Brain pericyte (primary cell): ENCODE measurements around the gene CD177.
"Not testable (repeated sequence)": the region's sequence is repeated elsewhere in the genome, so short reads cannot be mapped to it uniquely, and the experiment has no call there.

Experiments used
- DNase-seq: peaks from one replicate; pipeline ENCODE4 v3.0.0-alpha.2; 2012; ENCODE audit warnings: low read depth, low spot score

CD177 gene

DNA sequence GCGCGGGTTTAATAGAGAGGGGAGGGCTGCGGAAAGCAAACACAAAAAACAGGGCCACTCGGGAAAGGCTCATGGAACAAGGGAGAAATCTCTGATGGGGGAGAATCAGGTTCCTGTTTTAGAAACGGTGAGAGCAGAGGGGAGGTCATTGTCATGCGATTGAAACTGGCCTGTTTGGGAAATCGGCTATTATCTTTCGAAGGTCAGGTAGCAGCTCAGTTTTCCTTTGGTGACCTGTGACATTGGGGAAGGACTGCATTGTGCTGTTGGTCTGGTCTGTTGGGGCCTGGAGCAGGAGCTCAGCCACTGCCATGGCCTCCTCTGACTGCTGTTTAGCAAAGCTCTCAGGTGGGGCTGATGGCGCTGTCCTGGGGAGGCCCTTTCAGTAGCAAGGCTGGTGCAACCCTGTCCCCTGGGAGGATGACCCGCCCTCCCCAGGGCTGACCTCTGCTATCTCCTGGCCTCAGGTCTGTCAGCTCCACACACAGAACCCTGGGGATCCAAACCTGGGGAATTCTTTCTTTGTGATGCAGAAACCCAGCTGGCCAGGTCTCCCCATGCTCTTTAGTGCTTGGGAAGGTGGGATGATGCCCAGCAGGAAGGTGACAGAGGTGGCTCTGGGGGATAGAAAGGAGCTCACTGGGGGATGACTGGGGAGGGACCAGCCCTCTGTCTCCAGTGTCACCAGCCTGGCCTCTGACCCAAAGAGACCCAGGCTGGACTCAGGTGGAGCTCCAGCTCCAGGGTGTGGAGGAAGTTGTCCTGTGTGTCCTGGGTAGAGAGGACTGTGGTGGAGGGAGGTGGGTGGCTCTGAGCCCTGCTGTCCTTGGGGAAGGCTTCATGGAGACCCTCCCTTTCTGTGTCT, 21.2 kb upstream of the CD177 start:
- no peak for DNase-seq

DNA sequence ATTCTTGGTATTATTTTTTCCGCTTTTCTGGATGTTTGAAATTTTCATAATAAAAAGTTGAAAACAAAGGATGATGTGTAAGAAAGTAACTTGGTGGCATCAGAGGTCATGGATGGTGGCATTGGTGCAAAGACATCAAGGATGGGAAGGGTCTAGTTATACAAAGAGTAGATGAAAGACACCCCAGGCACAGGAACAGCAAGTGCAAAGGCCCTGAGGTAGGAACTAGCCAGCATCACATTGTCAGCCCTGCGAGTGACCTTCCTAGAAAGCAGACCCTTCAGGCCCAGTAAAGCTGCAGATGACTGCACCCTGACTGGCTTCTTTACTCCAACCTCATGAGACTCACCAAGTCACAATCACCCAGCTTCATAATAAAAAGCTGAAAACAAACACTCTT, 17.0 kb upstream of the CD177 start:
- DNase-seq, result not testable (repeated sequence)

GRCh38 chr19:43337737-43338136, 15.7 kb upstream of the CD177 start:
- no peak for DNase-seq

DNA sequence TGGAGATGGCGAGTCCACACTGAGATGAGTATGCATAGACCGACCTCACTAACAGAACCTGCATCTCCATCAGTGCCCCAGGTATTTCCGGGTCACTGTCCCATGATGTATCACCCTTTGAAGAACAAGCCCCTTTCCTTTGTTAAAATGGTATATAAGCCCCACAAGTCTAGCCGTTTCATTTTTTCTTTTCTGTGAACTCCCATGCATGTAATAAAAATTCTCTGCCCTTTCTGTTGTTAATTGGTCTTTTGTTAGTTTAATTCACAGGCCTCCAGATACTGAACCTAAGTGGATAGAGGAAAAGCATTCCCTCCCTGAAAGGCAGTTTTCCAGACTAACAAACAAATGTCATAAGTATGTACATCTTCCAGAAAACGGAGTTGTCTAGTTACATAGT, 15.0 kb upstream of the CD177 start:
- DNase-seq, result no peak

- not testable (repeated sequence) for DNase-seq
Observed at GRCh38 chr19:43339243-43339930, 14.1 kb upstream of the CD177 start.

DNA sequence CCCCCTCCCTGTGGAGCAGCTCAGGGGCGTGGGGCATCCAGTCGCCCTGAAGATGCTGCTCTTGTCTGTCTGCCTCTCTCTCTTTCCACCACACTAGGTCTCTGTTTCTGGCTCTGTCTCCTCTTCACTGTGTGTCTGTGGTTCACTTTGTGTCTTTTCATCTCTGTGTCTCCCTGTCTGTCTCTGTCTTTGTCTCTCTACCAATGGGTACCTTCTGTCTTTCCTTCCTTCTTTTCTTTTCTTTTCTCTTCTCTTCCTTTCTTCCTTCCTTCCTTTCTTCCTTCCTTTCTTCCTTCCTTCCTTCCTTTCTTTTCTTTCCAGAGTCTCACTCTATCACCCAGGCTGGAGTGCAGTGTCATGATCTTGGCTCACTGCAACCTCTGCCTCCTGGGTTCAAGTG, 13.4 kb upstream of the CD177 start:
- not testable (repeated sequence) for DNase-seq

DNA sequence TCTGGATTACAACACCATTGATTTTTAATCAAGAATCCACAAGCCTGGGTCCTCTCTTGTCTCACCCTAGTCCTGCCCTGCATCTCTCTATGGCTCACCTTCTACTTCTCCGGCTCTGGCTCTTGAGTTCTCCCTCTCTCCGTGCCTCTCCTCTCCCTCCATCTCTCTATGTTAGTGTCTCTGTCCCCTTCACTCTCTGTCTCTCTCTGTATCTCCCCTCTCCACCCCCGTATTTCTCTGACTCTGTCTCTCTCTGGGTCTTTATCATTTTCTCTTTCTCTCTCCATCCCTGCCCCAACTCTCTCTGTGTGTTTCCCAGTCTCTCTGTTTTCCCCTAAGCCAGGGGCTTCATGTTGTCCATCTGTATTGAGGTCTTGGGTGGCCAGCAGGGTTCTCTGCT, 12.4 kb upstream of the CD177 start:
- DNase-seq, result not testable (repeated sequence)

DNA sequence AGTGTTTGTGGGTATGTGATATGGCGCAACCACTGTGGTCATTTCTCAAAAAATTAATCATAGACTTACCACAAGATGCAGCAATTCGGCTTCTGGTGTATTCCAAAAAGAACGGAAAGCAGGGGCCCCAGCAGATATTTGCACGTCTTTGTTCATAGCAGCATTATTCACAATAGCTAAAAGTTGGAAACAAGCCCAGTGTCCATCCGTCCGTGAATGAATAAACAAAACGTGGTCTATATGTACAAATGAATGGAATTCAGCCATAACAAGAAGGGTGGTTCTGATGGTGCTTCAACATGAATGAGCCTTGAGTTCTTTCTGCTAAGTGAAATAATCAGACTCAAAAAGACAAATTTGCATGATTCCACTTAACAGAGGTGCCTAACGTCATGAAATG, 11.4 kb upstream of the CD177 start:
- DNase-seq, result not testable (repeated sequence)

DNA sequence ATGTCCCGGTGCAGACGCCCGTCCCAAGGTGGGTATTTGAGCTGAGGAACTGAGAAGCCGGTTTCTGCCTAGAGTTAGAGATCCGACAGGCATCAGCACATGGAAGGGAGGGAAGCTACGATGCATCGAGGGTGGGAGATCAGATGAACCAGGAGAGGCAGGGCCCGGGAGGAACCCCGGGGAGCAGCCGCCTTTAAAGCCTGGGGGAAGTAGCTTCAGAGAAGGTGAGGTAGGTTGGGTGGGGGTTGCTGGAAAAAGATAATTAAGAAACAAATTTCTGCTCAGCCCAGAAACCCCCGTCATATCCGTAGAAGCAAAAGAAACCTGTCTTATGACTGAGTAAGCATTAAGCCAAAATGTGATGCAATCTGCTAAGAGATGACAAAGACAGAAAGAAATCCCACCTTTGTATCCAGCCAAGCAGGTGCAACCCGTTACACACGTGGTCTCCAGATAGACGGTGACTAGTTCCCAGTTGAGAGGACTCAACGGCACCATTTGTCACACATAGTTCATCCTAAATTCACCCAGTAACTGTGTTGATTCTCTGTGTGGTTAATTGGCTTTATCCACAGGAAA, 9.1 kb upstream of the CD177 start:
- not testable (repeated sequence) for DNase-seq

DNA sequence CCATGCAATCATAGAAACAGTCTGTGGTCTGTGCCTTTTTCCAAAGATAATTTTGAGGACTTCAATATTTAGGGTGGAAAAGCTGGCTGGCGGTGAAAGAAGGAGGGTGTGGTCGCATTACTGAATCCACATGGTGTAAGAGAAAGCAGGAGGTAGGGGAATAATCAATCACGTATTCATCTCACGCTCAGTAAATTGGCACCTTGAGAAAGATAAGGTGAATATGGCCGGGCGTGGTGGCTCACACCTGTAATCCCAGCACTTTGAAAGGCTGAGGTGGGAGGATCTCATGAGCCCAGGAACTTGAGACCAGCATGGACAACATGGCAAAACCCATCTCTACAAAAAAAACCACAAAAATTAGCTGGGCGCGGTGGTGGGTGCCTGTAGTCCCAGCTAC, 3.7 kb upstream of the CD177 start:
- not testable (repeated sequence) for DNase-seq

GRCh38 chr19:43351998-43352746, 1.3 kb upstream of the CD177 start:
- DNase-seq, result no peak

GRCh38 chr19:43354305-43354627, 780 bp downstream of the CD177 start:
- DNase-seq, result no peak

GRCh38 chr19:43356749-43357148, 3.3 kb downstream of the CD177 start:
- not testable (repeated sequence) for DNase-seq

- DNase-seq, result no peak
Observed at GRCh38 chr19:43362179-43362578, 8.7 kb downstream of the CD177 start.

GRCh38 chr19:43362745-43363144, 9.3 kb downstream of the CD177 start:
- DNase-seq, result no peak

- not testable (repeated sequence) for DNase-seq
Observed at GRCh38 chr19:43365677-43366076, 12.2 kb downstream of the CD177 start.

DNA sequence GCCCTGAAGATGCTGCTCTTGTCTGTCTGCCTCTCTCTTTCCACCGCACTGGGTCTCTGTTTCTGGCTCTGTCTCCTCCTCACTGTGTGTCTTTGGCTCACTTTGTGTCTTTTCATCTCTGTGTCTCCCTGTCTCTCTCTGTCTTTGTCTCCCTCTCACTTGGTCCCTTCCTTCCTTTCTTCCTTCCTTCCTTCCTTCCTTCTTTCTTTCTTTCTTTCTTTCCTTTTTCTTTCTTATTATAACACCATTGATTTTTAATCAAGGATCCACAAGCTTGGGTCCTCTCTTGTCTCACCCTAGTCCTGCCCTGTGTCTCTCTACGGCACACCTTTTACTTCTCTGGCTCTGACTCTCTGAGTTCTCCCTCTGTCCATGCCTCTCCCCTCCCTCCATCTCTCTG, 14.3 kb downstream of the CD177 start:
- DNase-seq, result no peak

DNA sequence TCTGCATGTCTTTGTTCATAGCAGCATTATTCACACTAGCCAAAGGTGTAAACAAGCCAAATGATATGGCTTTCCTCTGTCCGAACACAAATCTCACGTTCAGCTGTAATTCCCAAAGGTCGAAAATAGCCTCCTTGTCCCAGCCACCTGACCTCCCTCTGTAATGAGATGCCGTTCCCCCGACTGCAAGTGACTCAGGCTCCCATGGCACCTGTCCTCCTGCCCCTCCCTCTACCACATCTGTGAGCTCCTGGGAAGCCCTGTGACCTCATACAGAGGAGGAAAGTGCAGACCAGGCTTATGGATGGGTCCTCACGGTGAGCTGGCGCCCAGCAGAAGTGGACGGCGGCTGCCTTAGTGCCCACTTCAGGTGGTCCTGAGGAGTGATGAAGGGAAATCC, 15.4 kb downstream of the CD177 start:
- not testable (repeated sequence) for DNase-seq

DNA sequence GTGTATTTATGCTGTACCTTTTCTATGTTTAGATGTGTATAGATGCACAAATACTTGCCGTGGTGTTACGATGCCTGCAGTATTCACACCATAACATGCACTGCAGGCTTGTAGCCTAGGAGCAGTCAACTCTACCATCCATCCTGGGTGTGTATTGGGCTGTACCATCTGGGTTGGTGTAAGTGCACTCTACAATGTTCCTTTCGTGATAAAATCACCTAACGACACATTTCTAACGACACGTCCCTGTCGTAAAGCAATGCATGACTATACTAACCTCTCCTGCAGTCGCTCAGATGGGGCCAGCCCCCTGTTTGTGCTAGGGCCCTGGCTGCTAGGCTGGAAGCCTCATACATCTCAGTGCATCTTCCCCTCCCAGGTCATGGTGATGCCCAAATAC, 18.4 kb downstream of the CD177 start:
- DNase-seq, result no peak

- DNase-seq, result no peak
Observed at GRCh38 chr19:43372462-43372861, 19.0 kb downstream of the CD177 start.

DNA sequence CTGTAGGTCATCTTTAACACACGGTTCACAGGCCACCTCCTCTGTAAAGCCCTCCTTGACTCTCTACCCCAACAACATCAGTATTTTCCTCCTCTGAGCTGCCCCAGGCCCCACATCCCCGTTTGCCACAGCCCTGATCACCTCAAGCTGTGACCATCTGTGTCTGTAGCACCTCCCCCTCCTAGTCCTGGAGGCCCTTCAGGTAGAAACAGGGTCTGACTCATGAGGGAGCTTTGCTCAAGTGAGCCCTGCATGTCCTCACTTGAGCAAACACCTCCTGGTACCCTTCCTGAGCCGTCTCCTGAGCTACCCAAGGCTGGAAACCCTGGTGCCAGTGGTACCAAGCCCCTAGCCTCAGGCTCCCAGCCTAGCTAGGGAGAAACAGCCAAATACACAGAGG, 24.1 kb downstream of the CD177 start:
- DNase-seq, result not testable (repeated sequence)

- no peak for DNase-seq
Observed at GRCh38 chr19:43380008-43380407, 26.5 kb downstream of the CD177 start.
